SH-SY5Y (cell line): ENCODE data around the gene SCO2.

Experiments
- GATA2 ChIP-seq: IDR thresholded peaks from 2 replicates; pipeline ENCODE4 v1.6.1; 2011; ENCODE audit warnings: mild to moderate bottlenecking, low read depth, low read length
- GATA3 ChIP-seq: IDR thresholded peaks from 2 replicates; pipeline ENCODE4 v1.6.1; 2011; ENCODE audit warnings: low read depth, mild to moderate bottlenecking, low read length, moderate library complexity

The SCO2 gene

GRCh38 chr22:50529897-50530579 lies 4.6 kb upstream of the SCO2 start, which contains the start of gene TYMP:
TYMP (minus strand) TSS chr22:50530012; CDS start chr22:50529709, 303 bp downstream.
- TF ChIP-seq GATA3: no peak
- TF ChIP-seq GATA2: no peak

GRCh38 chr22:50529416-50529896 lies 4.1 kb upstream of the SCO2 start:
- TF ChIP-seq GATA3: no peak
- no peak for TF ChIP-seq GATA2

GRCh38 chr22:50528682-50529415 lies 3.5 kb upstream of the SCO2 start:
- no peak for TF ChIP-seq GATA2

GRCh38 chr22:50527921-50528681 lies 2.7 kb upstream of the SCO2 start:
- TF ChIP-seq GATA2 (no peak), GATA3 (no peak)

- no peak for TF ChIP-seq GATA2
- no peak for TF ChIP-seq GATA3
Observed at GRCh38 chr22:50526834-50527801, 1.7 kb upstream of the SCO2 start.

- no peak for TF ChIP-seq GATA2
- no peak for TF ChIP-seq GATA3
Observed at GRCh38 chr22:50526108-50526833, 873 bp upstream of the SCO2 start.

- no peak for TF ChIP-seq GATA2
- TF ChIP-seq GATA3: no peak
Observed at GRCh38 chr22:50525858-50526107, 385 bp upstream of the SCO2 start.

- TF ChIP-seq GATA2 (no peak), GATA3 (no peak)
Observed at GRCh38 chr22:50524676-50525103, 708 bp downstream of the SCO2 start.

- TF ChIP-seq GATA3: no peak
- TF ChIP-seq GATA2: no peak
Observed at GRCh38 chr22:50523806-50524675, 1.4 kb downstream of the SCO2 start.

GRCh38 chr22:50523458-50523805 lies 2.0 kb downstream of the SCO2 start:
- TF ChIP-seq GATA3 (no peak), GATA2 (no peak)

GRCh38 chr22:50522806-50523438 lies 2.5 kb downstream of the SCO2 start:
- TF ChIP-seq GATA2 (no peak), GATA3 (no peak)

- TF ChIP-seq GATA2 (no peak), GATA3 (no peak)
Observed at GRCh38 chr22:50522208-50522805, 3.1 kb downstream of the SCO2 start.
